ENCODE results near the gene ADCK1.
"Not testable (repeated sequence)": the region's sequence is repeated elsewhere in the genome, so short reads cannot be mapped to it uniquely, and the experiment has no call there.

The ADCK1 gene

GRCh38 chr14:77906446-77906845, 106.5 kb downstream of the ADCK1 start:
- no peak overlapping the region for H3K27ac ChIP-seq (ENCODE audit: low read depth, low read length)
- H3K4me1 ChIP-seq (ENCODE audit: control insufficient read depth in 5 of 5, insufficient read depth in 5 of 5, low read length in 5 of 5) = no peaks in the 10 kb centered on the region
- peaks cover 0 to 3% (median 0%) of the 10 kb centered on the region in 5 donors for H3K9me3 ChIP-seq (ENCODE audit: control insufficient read depth in 5 of 5, low read length in 5 of 5)
- H3K4me3 ChIP-seq (ENCODE audit: low read depth in 1 of 5, low read length in 5 of 5) = no peak overlapping the region
- no peak overlapping the region for H3K9ac ChIP-seq (ENCODE audit: low read length in 5 of 5)
- peaks cover 1 to 38% (median 11%) of the 10 kb centered on the region in 5 donors for H3K36me3 ChIP-seq (ENCODE audit: control insufficient read depth in 5 of 5, insufficient read depth in 5 of 5, low read length in 5 of 5)
- H3K27me3 ChIP-seq (ENCODE audit: control insufficient read depth in 5 of 5, insufficient read depth in 4 of 5, low read length in 5 of 5) = no peaks in the 10 kb centered on the region

- H3K9ac ChIP-seq (ENCODE audit: low read length in 5 of 5) = no peak overlapping the region
- no peak overlapping the region for H3K4me3 ChIP-seq (ENCODE audit: low read depth in 1 of 5, low read length in 5 of 5)
- peaks cover 4 to 36% (median 5%) of the 10 kb centered on the region in 5 donors for H3K36me3 ChIP-seq (ENCODE audit: control insufficient read depth in 5 of 5, insufficient read depth in 5 of 5, low read length in 5 of 5)
- H3K9me3 ChIP-seq (ENCODE audit: control insufficient read depth in 5 of 5, low read length in 5 of 5) = peaks cover 0 to 3% (median 0%) of the 10 kb centered on the region in 5 donors
- no peaks in the 10 kb centered on the region for H3K4me1 ChIP-seq (ENCODE audit: control insufficient read depth in 5 of 5, insufficient read depth in 5 of 5, low read length in 5 of 5)
- no peaks in the 10 kb centered on the region for H3K27me3 ChIP-seq (ENCODE audit: control insufficient read depth in 5 of 5, insufficient read depth in 4 of 5, low read length in 5 of 5)
- no peak overlapping the region for H3K27ac ChIP-seq (ENCODE audit: low read depth, low read length)
Measured at GRCh38 chr14:77908847-77909246, 108.9 kb downstream of the ADCK1 start.

GRCh38 chr14:77909911-77910310, 110.0 kb downstream of the ADCK1 start:
- H3K4me3 ChIP-seq (ENCODE audit: low read depth in 1 of 5, low read length in 5 of 5) = no peak overlapping the region
- H3K9ac ChIP-seq (ENCODE audit: low read length in 5 of 5) = no peak overlapping the region
- H3K27me3 ChIP-seq (ENCODE audit: control insufficient read depth in 5 of 5, insufficient read depth in 4 of 5, low read length in 5 of 5) = no peaks in the 10 kb centered on the region
- H3K4me1 ChIP-seq (ENCODE audit: control insufficient read depth in 5 of 5, insufficient read depth in 5 of 5, low read length in 5 of 5) = no peaks in the 10 kb centered on the region
- H3K36me3 ChIP-seq (ENCODE audit: control insufficient read depth in 5 of 5, insufficient read depth in 5 of 5, low read length in 5 of 5) = peaks cover 4 to 31% (median 5%) of the 10 kb centered on the region in 5 donors
- no peak overlapping the region for H3K27ac ChIP-seq (ENCODE audit: low read depth, low read length)
- H3K9me3 ChIP-seq (ENCODE audit: control insufficient read depth in 5 of 5, low read length in 5 of 5) = peaks cover 0 to 3% (median 0%) of the 10 kb centered on the region in 5 donors

- Histone ChIP-seq H3K27ac (ENCODE audit: low read depth, low read length) (no peak overlapping the region), H3K36me3 (ENCODE audit: control insufficient read depth in 5 of 5, insufficient read depth in 5 of 5, low read length in 5 of 5) (peaks cover 4 to 31% (median 5%) of the 10 kb centered on the region in 5 donors), H3K4me1 (ENCODE audit: control insufficient read depth in 5 of 5, insufficient read depth in 5 of 5, low read length in 5 of 5) (no peaks in the 10 kb centered on the region), H3K4me3 (ENCODE audit: low read depth in 1 of 5, low read length in 5 of 5) (no peak overlapping the region), H3K27me3 (ENCODE audit: control insufficient read depth in 5 of 5, insufficient read depth in 4 of 5, low read length in 5 of 5) (no peaks in the 10 kb centered on the region), H3K9ac (ENCODE audit: low read length in 5 of 5) (no peak overlapping the region), H3K9me3 (ENCODE audit: control insufficient read depth in 5 of 5, low read length in 5 of 5) (peaks cover 0 to 3% (median 0%) of the 10 kb centered on the region in 5 donors)
Measured at GRCh38 chr14:77910506-77910905, 110.6 kb downstream of the ADCK1 start.

GRCh38 chr14:77911356-77911755, 111.4 kb downstream of the ADCK1 start:
- H3K4me1 ChIP-seq (ENCODE audit: control insufficient read depth in 5 of 5, insufficient read depth in 5 of 5, low read length in 5 of 5) = no peaks in the 10 kb centered on the region
- H3K27ac ChIP-seq (ENCODE audit: low read depth, low read length) = no peak overlapping the region
- no peak overlapping the region for H3K9ac ChIP-seq (ENCODE audit: low read length in 5 of 5)
- peaks cover 4 to 31% (median 7%) of the 10 kb centered on the region in 5 donors for H3K36me3 ChIP-seq (ENCODE audit: control insufficient read depth in 5 of 5, insufficient read depth in 5 of 5, low read length in 5 of 5)
- H3K9me3 ChIP-seq (ENCODE audit: control insufficient read depth in 5 of 5, low read length in 5 of 5) = peaks cover 0 to under 1% (median 0%) of the 10 kb centered on the region in 5 donors
- H3K4me3 ChIP-seq (ENCODE audit: low read depth in 1 of 5, low read length in 5 of 5) = no peak overlapping the region
- no peaks in the 10 kb centered on the region for H3K27me3 ChIP-seq (ENCODE audit: control insufficient read depth in 5 of 5, insufficient read depth in 4 of 5, low read length in 5 of 5)

GRCh38 chr14:77912754-77913556, 113.0 kb downstream of the ADCK1 start:
- Histone ChIP-seq H3K27me3 (ENCODE audit: control insufficient read depth in 5 of 5, insufficient read depth in 4 of 5, low read length in 5 of 5) (no peaks in the 10 kb centered on the region), H3K9ac (ENCODE audit: low read length in 5 of 5) (no peak overlapping the region), H3K27ac (ENCODE audit: low read depth, low read length) (no peak overlapping the region), H3K4me3 (ENCODE audit: low read depth in 1 of 5, low read length in 5 of 5) (no peak overlapping the region), H3K36me3 (ENCODE audit: control insufficient read depth in 5 of 5, insufficient read depth in 5 of 5, low read length in 5 of 5) (peaks cover 4 to 23% (median 7%) of the 10 kb centered on the region in 5 donors), H3K4me1 (ENCODE audit: control insufficient read depth in 5 of 5, insufficient read depth in 5 of 5, low read length in 5 of 5) (no peaks in the 10 kb centered on the region), H3K9me3 (ENCODE audit: control insufficient read depth in 5 of 5, low read length in 5 of 5) (no peaks in the 10 kb centered on the region)

GRCh38 chr14:77914073-77914721, 114.3 kb downstream of the ADCK1 start:
- peaks cover 0 to 5% (median 0%) of the 10 kb centered on the region in 5 donors for H3K4me1 ChIP-seq (ENCODE audit: control insufficient read depth in 5 of 5, insufficient read depth in 5 of 5, low read length in 5 of 5)
- no peaks in the 10 kb centered on the region for H3K9me3 ChIP-seq (ENCODE audit: control insufficient read depth in 5 of 5, low read length in 5 of 5)
- peaks cover 4 to 18% (median 5%) of the 10 kb centered on the region in 5 donors for H3K36me3 ChIP-seq (ENCODE audit: control insufficient read depth in 5 of 5, insufficient read depth in 5 of 5, low read length in 5 of 5)
- H3K9ac ChIP-seq (ENCODE audit: low read length in 5 of 5) = no peak overlapping the region
- no peak overlapping the region for H3K27ac ChIP-seq (ENCODE audit: low read depth, low read length)
- no peaks in the 10 kb centered on the region for H3K27me3 ChIP-seq (ENCODE audit: control insufficient read depth in 5 of 5, insufficient read depth in 4 of 5, low read length in 5 of 5)
- H3K4me3 ChIP-seq (ENCODE audit: low read depth in 1 of 5, low read length in 5 of 5) = no peak overlapping the region

- not testable (repeated sequence) for H3K27me3 ChIP-seq (ENCODE audit: control insufficient read depth in 5 of 5, insufficient read depth in 4 of 5, low read length in 5 of 5); H3K27ac ChIP-seq (ENCODE audit: low read depth, low read length); H3K9me3 ChIP-seq (ENCODE audit: control insufficient read depth in 5 of 5, low read length in 5 of 5); H3K4me1 ChIP-seq (ENCODE audit: control insufficient read depth in 5 of 5, insufficient read depth in 5 of 5, low read length in 5 of 5); H3K36me3 ChIP-seq (ENCODE audit: control insufficient read depth in 5 of 5, insufficient read depth in 5 of 5, low read length in 5 of 5); H3K4me3 ChIP-seq (ENCODE audit: low read depth in 1 of 5, low read length in 5 of 5); H3K9ac ChIP-seq (ENCODE audit: low read length in 5 of 5)
Measured at GRCh38 chr14:77915390-77915789, 115.5 kb downstream of the ADCK1 start.

GRCh38 chr14:77917491-77918201, 117.7 kb downstream of the ADCK1 start:
- H3K4me1 ChIP-seq (ENCODE audit: control insufficient read depth in 5 of 5, insufficient read depth in 5 of 5, low read length in 5 of 5) = peaks cover 0 to 5% (median 0%) of the 10 kb centered on the region in 5 donors
- H3K4me3 ChIP-seq (ENCODE audit: low read depth in 1 of 5, low read length in 5 of 5) = no peak overlapping the region
- peaks cover 0 to 5% (median 2%) of the 10 kb centered on the region in 5 donors for H3K36me3 ChIP-seq (ENCODE audit: control insufficient read depth in 5 of 5, insufficient read depth in 5 of 5, low read length in 5 of 5)
- no peak overlapping the region for H3K27ac ChIP-seq (ENCODE audit: low read depth, low read length)
- no peaks in the 10 kb centered on the region for H3K9me3 ChIP-seq (ENCODE audit: control insufficient read depth in 5 of 5, low read length in 5 of 5)
- no peak overlapping the region for H3K9ac ChIP-seq (ENCODE audit: low read length in 5 of 5)
- no peaks in the 10 kb centered on the region for H3K27me3 ChIP-seq (ENCODE audit: control insufficient read depth in 5 of 5, insufficient read depth in 4 of 5, low read length in 5 of 5)

- no peaks in the 10 kb centered on the region for H3K27me3 ChIP-seq (ENCODE audit: control insufficient read depth in 5 of 5, insufficient read depth in 4 of 5, low read length in 5 of 5)
- no peak overlapping the region for H3K4me3 ChIP-seq (ENCODE audit: low read depth in 1 of 5, low read length in 5 of 5)
- H3K27ac ChIP-seq (ENCODE audit: low read depth, low read length) = no peak overlapping the region
- peaks cover 0 to 3% (median 0%) of the 10 kb centered on the region in 5 donors for H3K36me3 ChIP-seq (ENCODE audit: control insufficient read depth in 5 of 5, insufficient read depth in 5 of 5, low read length in 5 of 5)
- peaks cover 0 to 5% (median 0%) of the 10 kb centered on the region in 5 donors for H3K4me1 ChIP-seq (ENCODE audit: control insufficient read depth in 5 of 5, insufficient read depth in 5 of 5, low read length in 5 of 5)
- H3K9ac ChIP-seq (ENCODE audit: low read length in 5 of 5) = no peak overlapping the region
- H3K9me3 ChIP-seq (ENCODE audit: control insufficient read depth in 5 of 5, low read length in 5 of 5) = no peaks in the 10 kb centered on the region
Measured at GRCh38 chr14:77918448-77918847, 118.5 kb downstream of the ADCK1 start.
